ENCODE data around the gene PEAK1.

PEAK1 gene

DNA sequence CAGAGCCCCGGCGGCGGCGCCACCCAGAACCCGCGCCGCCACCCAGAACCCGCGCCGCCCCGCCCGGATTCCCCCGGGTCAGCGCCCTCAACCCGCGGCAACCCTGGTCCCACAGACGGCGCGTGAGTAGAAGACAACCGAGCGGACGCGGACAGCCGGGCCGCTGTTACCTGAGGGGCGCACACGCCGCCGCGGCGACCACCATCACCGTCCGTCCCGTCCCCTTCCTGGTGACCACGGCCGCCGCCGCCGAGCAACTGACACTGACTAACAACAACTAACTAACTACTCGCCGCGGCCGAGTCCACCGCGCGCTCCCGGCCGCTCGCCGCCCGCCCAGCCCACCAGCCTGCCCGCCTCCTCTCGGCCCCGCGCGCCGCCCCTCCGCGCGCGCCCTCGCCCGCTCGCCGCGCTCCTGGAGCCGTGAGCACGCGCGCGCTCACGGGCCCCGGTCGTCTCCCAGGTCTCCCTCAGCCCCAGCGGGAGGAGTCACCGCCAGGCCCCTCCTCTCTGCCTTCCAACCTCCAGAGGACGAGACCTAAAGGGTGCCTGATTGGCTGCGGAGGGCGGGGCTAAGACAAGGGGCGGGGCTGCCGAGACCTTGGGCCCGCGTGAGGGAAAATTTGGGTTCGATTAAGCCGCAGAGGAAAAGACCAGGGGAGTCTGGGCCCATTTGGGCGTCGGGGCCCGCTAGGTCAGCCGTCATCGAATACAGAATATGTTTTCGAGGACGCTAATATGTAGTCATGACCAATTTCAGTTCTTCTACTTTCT lies at the start of gene PEAK1:
Gene PEAK1 (minus strand): TSS at position 269 of the 774 bp plus-strand sequence. CDS start 238,178 bp downstream, outside the sequence.
- DNase-seq: peak; percentile 86 to 93

DNA sequence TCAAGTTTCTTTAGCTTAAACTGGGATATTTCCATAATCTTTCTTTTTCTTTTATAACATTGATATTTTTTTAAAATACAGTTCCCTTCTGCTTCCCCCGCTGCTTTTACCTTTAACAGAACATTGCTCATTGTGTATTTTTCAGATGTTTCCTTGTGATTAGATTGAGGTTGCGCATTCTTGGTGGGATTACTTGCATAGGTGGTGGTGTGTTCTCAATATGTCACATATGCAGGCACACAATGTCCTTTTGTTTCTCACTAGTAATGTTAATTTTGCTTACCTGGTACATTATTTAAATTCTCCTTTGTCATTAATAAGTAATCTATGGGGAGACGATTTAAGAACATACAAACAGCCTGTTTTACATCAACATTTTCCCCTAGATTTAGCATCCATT lies 49.0 kb upstream of the PEAK1 start:
- no peak for DNase-seq

DNA sequence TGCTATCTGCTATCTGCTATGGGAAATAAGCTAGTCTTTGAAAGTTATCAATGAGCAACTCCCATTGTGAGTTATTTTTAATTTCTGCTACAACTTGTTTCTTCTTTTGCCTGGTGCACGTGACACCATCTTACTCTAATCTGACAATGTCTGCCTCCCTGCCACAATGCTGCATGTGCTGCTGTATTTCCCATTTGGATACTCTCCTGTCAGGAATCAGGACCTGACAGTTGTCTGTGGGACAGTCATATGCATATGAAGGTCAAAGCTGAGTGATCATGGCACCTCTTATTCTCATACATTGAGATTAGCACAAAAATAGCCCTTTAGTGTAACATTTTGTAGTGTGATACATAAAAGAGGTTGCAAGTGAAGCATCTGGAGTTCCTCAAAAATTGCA lies 46.6 kb upstream of the PEAK1 start:
- no peak for DNase-seq

- DNase-seq: no peak
These were observed 44.4 kb upstream of the PEAK1 start for GRCh38 chr15:77464129-77464865.

DNA sequence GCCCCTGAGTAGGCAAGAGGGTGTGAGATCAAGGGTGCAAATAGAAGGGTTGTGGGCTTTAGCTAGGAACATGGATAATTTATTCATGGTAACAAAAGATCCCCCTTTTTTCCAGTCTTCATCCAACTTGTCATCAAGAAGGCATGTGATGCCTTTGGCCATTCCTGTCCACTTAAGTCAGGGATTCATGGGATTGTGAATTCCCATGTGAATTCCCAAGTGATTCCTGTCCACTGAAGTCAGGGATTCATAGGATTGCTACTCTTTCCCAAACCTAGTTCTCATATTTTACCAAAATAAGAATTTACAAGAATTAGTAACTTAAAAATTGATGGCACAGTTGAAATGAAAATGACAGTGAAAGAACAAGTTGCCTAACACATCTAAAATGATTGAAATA lies 41.6 kb upstream of the PEAK1 start:
- no peak for DNase-seq

DNA sequence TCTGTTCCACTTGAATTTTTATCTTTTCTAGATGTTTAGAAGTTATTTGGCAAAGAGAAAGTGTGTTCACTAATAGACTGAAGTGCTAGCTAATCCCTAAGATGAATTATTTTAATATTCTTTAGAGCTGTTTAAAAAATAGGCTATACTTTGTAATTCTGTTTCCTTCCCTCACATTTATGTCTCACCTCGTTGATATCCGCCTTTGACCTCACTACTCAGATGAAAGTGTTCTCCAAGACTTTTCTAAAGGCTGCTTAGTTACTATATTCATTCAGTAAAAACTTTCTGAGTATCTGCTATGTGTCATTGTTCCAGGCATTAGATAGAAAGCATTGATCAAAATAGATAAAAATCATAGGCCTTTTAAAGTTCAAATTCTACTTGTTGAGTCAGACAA lies 39.1 kb upstream of the PEAK1 start:
- no peak for DNase-seq

GRCh38 chr15:77457905-77458265 lies 38.0 kb upstream of the PEAK1 start:
- no peak for DNase-seq

GRCh38 chr15:77457191-77457904 lies 37.4 kb upstream of the PEAK1 start:
- DNase-seq: no peak

DNA sequence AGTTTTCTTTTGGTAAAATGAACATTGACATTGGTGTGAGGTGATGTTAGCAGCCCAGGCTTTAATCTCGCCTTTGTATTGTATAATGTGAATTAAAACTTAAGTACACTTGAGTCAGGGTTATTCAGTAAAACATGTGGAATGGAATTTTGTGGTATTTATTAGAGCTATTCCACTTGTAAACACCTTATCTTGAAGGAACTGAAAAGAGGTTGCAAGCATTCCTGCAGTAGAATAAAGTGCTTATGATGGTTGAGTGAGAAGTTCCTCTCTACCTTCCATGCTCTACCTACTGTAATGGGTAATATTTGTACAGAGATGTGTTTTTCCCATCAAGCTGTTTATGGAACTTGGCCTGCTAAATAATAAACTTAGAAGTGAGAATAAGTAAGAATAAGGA lies 36.8 kb upstream of the PEAK1 start:
- DNase-seq: no peak

GRCh38 chr15:77455696-77456321 lies 35.9 kb upstream of the PEAK1 start:
- DNase-seq: no peak

DNA sequence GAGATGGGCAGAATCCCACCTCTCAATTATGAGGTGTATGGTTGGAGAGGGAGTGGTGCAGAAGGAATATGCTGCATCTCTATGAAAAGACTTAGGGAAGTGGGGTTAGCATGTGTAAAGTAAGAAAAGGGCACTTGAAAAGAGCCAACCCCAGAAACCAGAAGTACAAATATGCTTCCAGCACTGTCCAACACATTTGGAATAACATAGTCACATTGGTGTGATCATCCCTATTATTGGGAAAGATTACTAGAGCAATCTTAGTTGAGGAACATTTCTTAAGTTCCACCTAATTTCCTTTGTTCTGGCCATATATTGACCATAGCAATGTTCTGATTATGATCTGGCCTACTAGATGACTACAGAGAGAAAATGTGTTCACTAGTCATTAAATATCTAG lies 35.0 kb upstream of the PEAK1 start:
- DNase-seq: no peak

- DNase-seq: no peak
These were observed 34.4 kb upstream of the PEAK1 start for GRCh38 chr15:77454265-77454664.

DNA sequence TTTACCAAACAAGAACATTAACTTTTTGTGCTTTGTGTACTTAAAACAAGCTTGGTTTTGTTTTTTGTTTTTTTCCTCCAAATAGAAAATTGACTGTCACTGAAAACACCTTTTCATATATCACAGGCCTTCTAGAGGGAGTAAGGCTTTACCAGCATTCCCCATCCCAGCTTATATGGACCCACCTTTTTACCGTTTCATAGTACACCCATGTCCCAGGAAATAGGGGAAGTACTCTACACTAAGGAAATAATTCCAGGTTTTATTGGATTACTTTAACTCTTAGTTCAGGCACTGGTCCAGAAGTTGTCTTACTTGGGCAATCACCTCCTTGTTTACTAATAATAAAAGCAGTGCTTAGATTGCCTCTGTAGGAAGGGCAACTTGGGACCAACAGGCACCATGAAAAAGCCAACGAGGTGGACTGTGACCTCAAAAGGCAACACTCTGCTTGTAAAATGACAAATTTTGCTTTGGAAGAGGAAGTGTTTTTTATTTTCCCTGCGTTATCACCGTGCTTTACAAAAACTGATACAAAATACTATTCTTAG lies 27.0 kb upstream of the PEAK1 start:
- no peak for DNase-seq

- DNase-seq: no peak
These were observed 20.6 kb upstream of the PEAK1 start for GRCh38 chr15:77440378-77440999.

- no peak for DNase-seq
These were observed 17.4 kb upstream of the PEAK1 start for GRCh38 chr15:77437264-77437663.

DNA sequence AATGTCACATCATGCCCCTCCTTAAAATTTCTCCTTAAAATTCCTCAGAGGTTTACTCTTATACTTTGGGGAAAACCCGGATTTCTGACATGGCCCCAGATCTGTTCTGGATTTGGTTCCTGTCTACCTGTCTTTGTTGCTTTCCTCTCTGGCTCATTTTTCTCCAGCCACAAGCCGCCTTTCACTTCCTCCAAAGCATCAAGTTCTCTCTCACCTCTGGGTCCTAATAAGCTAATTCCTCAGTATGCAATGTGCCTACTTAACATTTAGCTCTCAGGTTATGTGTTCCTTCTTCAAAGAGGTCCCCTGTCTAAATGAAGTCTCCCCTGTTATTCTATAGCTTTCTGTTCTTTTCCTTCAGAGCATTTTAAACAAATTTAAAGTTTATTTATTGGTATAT lies 16.9 kb upstream of the PEAK1 start:
- no peak for DNase-seq

GRCh38 chr15:77430652-77431051 lies 10.7 kb upstream of the PEAK1 start:
- DNase-seq: no peak

DNA sequence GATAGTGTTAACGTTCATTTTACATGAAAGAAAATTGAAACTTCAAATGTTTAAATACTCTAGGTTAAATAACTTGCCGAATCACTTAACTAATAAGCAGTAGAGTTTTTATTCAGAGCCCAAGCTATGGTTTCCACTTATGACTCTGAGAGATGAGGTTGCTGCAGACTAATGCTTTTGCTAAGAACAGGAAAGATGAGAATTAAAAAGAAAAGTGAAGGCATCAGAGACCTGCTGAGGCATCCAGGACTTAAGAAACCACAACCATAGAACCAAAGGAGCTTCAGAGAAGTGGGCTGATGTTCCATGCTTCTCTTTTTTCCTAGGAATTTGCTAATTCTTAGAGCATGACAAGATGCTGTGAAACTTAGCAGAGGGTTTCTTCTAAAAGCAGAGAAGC lies 10.3 kb upstream of the PEAK1 start:
- DNase-seq: no peak

DNA sequence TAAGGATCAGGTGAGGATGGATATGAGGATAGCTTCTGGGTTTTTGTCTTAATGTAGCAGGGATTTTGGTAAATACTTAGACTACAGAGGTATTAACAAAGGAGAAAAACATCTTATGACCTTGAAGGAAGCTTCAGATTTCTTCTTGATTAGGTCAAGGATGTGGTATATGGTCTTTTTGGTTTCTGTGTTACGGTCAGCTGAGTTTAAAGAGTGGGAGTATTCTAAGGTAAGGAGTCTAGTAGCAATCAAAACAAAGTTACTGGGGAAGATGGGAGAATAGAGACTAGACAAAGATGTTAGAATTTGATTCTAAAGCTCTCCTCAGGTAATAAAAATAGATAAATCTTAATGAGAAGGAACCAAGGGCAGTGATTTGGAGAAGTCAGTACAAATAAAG lies 7.0 kb upstream of the PEAK1 start:
- DNase-seq: no peak

DNA sequence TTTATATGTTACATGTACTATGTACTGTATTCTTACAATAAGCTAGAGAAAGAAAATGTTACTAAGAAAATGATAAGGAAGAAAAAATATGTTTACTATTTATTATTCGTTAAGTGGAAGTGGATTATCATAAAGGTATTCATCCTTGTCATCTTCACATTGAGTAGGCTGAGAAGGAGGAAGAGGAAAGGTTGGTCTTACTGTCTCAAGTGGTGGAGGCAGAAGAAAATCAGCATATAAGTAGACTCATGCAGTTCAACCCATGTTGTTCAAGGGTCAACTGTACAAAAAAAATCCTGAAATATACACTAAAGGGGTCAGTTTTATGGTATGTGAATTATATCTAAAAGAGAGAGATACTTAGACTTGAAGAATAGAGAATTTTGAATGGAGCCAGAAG lies 6.5 kb upstream of the PEAK1 start:
- DNase-seq: no peak

DNA sequence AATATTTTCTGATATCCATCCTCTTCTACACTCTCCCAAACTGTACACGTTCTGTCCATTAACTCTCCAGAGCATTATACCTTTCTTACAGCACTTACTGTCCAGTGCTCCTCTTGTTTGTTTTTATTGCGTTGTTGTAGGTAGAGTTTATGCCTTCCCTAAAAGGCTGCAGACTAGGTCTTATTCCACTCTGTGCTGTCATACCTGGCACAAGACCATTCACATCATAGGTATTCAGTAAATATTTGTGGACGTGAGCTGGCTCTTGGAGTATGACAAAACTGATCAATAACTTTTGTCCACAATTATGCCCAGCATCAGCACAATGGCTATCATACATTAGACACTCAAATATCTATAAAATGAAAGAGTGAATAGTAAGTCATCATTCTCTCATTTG lies 5.2 kb upstream of the PEAK1 start:
- no peak for DNase-seq

DNA sequence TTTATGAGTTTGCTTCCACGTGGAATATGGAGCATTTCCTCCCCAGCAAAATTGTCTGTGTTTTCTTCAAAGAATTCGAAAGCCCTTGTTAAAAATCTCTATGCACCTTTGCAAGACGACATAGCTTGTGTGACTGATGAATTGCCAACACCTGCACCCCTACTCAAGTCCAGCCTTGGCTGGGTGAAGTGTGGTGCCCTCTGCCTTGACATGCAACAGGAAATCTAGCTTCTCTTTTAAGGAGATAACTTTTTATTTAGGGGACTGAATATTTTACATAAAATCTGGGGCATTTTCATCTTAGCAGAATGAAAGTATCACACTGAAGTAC lies 1.4 kb upstream of the PEAK1 start:
- no peak for DNase-seq
